Activated CD8-positive, alpha-beta memory T cell treated with anti-CD3 and anti-CD28 coated beads for 24 hours (primary cell): ENCODE data around the gene BPI.
"Not testable (repeated sequence)": the region's sequence is repeated elsewhere in the genome, so short reads cannot be mapped to it uniquely, and the experiment has no call there.

ENCODE experiments used
- DNase-seq: peaks from one replicate; pipeline ENCODE4 v3.0.0-alpha.2; 2020

Gene BPI

DNA sequence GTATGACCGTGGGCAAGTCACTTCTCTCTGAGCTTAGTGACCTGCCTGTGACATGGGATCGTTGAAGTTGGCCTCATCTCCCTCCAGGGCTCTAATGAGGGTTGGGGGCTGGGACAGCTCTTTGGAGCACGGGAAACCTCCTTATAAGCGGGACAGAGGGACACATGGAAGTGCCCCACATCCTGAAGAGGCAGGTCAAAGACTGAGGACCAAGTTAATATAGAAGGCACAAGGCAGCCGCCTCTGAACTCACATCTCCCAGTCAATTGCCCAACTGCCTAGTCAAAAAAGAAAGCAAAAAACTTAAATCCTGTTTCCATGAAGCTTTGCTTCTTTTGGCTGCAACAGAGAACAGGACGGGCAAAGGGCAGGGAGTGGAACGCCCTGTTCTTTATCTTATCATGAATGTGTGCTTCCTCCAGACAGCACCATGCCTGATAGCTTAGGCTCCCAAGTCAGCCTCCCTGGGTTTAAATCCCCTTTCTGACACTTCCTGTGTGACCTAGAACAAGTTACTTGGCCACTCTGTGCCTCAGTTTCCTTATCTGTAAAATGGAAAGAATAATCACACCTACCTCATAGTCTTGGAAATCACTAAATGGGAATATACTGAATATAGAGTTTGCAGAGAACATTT lies 69.4 kb downstream of the BPI start:
- no peak for DNase-seq

DNA sequence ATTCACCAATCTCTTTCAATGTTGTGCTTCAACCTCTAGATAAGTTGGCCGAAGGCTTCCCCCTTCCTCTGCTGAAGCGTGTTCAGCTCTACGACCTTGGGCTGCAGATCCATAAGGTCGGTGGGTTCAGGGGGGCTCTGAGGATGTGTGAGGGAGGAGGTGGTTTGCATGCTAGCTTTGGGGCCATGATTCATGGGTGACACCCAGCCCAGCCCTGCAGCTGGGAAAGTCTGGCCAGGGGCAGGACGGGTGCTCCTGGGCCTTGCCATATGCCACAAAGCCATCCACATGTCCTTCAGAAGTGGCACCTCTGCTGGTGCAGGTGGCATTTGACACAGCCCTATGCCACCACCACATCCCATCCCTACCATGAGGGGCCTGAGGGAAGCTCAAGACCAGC lies 69.9 kb downstream of the BPI start:
- DNase-seq = no peak

- no peak for DNase-seq
Observed at GRCh38 chr20:38377039-38377685, 73.2 kb downstream of the BPI start.

DNA sequence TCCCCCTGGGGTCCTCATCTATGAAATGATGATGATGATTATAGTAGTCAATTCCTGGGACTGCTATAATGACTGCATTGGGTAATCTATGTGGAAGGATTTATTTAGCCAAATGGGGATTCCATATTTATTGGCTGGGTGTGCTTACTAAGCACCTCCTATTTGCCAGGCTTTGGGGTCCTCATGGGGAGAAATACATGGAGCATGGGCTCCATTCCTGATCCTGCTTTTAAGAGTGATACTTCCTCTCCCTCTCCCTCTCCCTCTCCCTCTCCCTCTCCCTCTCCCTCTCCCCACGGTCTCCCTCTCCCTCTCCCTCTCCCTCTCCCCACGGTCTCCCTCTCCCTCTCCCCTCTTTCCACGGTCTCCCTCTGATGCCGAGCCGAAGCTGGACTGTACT lies 73.9 kb downstream of the BPI start:
- DNase-seq = not testable (repeated sequence)

DNA sequence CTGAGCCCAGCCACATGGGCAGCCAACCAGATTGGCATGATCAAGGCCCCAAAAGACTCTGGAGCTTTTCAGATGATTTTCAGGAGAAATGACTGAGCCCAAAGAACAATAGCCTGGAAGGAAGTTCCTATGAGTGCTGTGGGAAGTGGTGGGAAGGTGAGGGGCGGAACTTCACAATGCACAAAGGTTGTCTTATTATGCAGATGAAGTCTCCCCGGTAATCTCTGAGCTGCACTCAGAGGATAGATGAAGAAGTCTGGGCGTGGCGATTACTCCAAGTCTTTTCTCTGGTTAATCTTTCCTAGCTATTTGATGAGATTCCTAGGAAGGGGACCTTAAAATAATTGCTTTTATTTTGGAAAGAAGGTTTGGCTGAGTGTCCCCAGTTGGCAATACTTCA lies 79.2 kb downstream of the BPI start:
- DNase-seq = no peak

DNA sequence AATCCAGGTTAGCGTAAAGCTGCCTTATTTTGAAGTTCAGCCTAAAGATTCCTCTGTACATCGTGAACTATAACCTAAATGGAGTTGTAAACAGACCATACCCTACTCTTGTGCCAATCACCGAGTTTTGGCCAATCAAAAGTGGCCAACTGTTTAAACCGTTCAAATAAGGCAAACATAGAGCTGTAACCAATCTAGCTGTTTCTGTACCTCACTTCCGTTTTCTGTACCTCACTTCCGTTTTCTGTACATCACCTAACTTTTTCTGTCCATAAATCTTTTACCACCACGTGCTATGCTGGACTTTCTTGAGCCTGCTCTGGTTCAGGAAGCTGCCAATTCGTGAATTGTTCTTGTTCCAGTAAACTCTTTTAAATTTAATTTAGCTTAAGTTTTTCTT lies 82.0 kb downstream of the BPI start:
- no peak for DNase-seq

DNA sequence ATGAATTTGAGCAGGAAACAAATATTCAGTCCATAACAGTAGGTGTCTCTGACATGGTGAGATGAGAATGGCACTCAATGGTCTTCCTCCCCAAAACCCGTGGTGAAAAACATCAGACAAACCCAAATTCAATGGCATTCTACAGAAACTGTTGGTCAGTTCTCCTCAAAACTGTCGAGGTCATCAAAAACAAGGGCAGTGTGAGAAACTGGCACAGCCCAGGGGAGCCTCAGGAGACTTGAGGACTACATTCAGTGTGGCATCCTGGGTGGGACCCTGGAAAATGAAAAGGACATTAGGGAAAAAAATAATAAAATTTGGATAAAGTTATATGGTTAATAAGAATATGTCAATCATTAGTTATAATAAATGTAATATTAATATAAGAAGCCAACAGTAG lies 82.9 kb downstream of the BPI start:
- DNase-seq = no peak
